Mucosa of descending colon (tissue), 3 donors: ENCODE results near the gene ALKBH3. TPM values are rescaled to one million over a fixed set of nuclear protein-coding genes. Genes with fewer than 3 reads are reported as not detected.

Source experiments
- ATAC-seq: fragments of 200-7000 bp; cut with Tn5 transposase; one replicate; pipeline ENCODE4 v1.9.1; 2020; ENCODE audit warnings: mild to moderate bottlenecking, moderate library complexity
- DNase-seq, 3 donors: peaks; one replicate each; pipeline ENCODE4 v3.0.0-alpha.2; 2020
- H3K36me3 ChIP-seq: fragments of 200-600 bp; one replicate; pipeline ENCODE4 v1.8.0; 2021; ENCODE audit warnings: low read depth, mild to moderate bottlenecking
- H3K4me1 ChIP-seq: fragments of 200-600 bp; one replicate; pipeline ENCODE4 v1.8.0; 2021; ENCODE audit warnings: low read depth, mild to moderate bottlenecking
- H3K4me3 ChIP-seq: fragments of 200-600 bp; one replicate; pipeline ENCODE4 v1.8.0; 2021; ENCODE audit warnings: mild to moderate bottlenecking
- H3K9me3 ChIP-seq: fragments of 200-600 bp; one replicate; pipeline ENCODE4 v1.8.0; 2021; ENCODE audit warnings: mild to moderate bottlenecking
- intact Hi-C, 2 donors: fragments of 100-400 bp; cut with DNase I in 1 of 2; cut with micrococcal nuclease in 1 of 2; formaldehyde crosslinking; loops; one replicate each; pipeline versions ENCODE4 v1.11.0 to v1.11.1; 2022; cut with DNase I, micrococcal nuclease
- total RNA-seq, 3 donors: library from RNA; stranded (reverse); fragmentation: NEBNext Ultra II Directional in 2 of 3; extraction: Animal tissue kit (Norgen Biotek cat#: 25700) in 2 of 3; gene quantifications; one replicate each; pipeline versions ENCODE4 v1.2.1 to v1.2.4, GENCODE V29; 2021 to 2023
- TF ChIP-seq, protein P1 (sequence below): fragments of 200-600 bp; IDR thresholded peaks from one replicate; pipeline ENCODE4 v1.8.0; 2022; ENCODE audit warnings: antibody characterized with exemption, mild to moderate bottlenecking
- donor health status: DM: no; HTN: no; CAD: no; lungs with moderate emphysema.
- donor health status: DM: no; HTN: no; CAD: no.
- donor health status: DM: no; HTN: yes; CAD: no.

The ALKBH3 gene
- total RNA-seq, 3 donors from 2014 or later, result 18.9 to 27.7 (median 27.0) TPM

DNA sequence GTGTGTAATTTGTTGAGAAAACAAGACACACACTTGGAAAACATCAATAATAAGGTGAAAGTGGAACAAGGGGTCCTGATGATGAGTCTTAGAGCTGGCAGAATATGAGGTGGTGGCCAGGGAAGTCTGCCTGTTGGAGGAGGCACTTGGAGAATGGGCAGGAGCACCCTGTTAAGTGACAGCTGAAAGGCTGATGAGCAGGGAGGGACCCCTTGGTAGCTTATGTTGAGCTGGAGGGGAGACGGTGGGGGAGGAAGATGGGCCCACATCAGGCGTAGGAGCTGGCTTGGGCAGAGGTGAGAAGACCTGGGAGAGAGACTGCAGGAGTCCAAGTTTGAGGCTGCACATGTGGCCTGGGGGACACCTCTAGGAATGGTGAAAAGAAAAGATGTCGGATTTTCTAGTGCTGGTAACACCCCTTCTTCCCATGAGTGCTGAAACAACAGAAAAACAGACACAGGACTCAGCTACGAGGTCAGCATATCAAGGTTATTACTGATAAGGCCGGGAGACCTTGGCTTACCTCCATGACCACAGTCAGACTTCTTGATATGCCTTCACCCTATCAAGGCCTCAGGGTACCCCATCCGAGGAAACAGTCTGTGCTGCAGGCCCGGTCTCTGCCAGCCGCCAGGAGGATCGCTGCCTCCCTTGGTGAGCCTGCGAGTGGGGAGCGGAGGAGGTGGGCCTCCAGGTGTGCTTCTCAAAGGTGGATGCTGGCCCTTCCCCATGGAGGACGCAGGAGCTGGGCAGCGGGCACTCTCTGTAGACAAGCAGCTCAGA is 47.5 kb downstream of the ALKBH3 start:
- DNase-seq (no peak), ATAC-seq (no peak)
- Histone ChIP-seq H3K36me3 (no peaks in the 10 kb centered on the region), H3K4me1 (no peaks in the 10 kb centered on the region), H3K4me3 (no peak overlapping the region), H3K9me3 (no peaks in the 10 kb centered on the region)
- TF ChIP-seq, protein P1, sequence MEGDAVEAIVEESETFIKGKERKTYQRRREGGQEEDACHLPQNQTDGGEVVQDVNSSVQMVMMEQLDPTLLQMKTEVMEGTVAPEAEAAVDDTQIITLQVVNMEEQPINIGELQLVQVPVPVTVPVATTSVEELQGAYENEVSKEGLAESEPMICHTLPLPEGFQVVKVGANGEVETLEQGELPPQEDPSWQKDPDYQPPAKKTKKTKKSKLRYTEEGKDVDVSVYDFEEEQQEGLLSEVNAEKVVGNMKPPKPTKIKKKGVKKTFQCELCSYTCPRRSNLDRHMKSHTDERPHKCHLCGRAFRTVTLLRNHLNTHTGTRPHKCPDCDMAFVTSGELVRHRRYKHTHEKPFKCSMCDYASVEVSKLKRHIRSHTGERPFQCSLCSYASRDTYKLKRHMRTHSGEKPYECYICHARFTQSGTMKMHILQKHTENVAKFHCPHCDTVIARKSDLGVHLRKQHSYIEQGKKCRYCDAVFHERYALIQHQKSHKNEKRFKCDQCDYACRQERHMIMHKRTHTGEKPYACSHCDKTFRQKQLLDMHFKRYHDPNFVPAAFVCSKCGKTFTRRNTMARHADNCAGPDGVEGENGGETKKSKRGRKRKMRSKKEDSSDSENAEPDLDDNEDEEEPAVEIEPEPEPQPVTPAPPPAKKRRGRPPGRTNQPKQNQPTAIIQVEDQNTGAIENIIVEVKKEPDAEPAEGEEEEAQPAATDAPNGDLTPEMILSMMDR, result no peak
- intact Hi-C loops, result no loop called here

DNA sequence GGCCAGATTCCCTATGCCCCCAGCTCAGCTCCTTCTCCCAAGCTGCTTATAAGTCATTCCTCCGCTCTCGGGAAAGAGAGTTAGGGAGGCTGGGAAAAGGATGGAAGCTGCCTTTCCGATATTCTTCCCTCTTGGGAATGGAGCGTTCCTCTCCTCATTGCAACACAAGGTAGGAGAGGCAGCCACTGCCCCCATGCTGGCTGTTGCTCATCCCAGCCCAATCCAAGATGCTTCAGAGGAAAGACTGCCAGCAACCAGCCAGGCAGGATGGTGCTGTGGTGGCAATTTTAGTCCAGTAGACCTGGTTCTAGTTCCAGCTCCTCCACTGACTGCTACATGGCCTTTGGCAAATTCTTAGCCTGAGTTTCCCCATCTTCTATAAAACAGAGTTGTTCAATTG is 48.1 kb downstream of the ALKBH3 start:
- H3K4me3 ChIP-seq, result no peak overlapping the region
- ATAC-seq, result no peak
- TF ChIP-seq, protein P1, result no peak
- H3K4me1 ChIP-seq, result no peaks in the 10 kb centered on the region
- intact Hi-C loops, result no loop called here
- DNase-seq, result no peak
- no peaks in the 10 kb centered on the region for H3K9me3 ChIP-seq
- H3K36me3 ChIP-seq, result no peaks in the 10 kb centered on the region

DNA sequence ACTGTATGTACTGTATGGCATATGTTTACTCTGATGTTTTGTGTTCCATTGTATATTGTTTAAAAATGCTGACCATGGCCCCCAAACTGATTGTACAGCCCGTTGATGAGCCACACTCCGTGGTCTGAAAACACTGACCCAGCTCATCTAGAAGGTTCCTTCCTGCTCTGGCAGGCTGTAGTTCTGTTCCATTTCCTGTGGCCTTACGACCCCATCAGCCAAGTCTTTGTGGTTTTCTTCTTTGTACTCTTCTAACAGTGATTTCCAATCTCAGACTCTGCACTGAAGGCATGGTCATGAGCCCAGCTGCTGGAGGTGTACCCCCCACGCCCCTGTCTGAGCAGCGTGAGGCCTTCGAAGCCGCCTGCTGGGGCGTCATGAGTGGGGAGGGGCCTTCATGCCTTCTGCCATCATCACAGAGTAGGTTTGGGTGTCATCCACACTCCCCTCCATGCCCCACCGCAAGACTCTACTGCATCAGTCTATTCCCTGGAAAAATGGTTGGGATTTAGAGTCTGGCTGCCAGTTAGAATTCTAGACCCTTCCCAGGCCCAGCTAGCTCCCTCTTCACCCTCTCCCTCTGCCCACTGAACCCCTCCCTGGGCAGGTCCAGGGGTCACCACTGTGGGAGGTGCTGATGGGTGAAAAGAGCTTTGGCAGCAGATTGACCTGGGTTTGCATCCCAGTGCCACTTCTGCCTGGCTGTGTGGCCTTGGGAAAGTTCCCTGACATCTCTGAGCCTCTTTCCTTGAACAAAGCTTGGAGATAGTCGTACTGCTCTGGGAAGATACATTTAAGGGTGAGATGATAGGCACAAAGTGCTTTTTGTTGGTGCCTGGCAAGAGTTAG is 50.5 kb downstream of the ALKBH3 start:
- intact Hi-C loops, result no loop called here
- TF ChIP-seq, protein P1, result no peak
- H3K36me3 ChIP-seq, result no peaks in the 10 kb centered on the region
- H3K4me3 ChIP-seq, result no peak overlapping the region
- DNase-seq, result no peak
- H3K4me1 ChIP-seq, result no peaks in the 10 kb centered on the region
- H3K9me3 ChIP-seq, result no peaks in the 10 kb centered on the region
- no peak for ATAC-seq

DNA sequence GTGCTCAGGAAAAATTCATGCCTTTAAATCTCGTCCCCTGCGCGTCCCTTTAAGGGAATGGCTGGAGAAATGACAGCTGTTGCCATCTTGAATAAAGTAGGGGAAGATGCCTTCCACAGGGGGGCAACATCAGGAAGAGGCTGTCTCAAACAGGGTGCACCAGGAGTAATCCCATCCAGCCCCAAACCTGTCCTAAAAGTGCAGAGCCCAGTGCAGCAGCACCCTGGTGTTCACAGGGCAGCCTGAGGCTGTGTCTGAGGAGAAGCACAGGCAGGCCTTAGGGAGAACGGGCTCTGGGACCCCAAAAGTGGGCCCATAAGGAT is 51.0 kb downstream of the ALKBH3 start:
- Histone ChIP-seq H3K36me3 (no peaks in the 10 kb centered on the region), H3K9me3 (no peaks in the 10 kb centered on the region), H3K4me3 (no peak overlapping the region), H3K4me1 (no peaks in the 10 kb centered on the region)
- DNase-seq, result no peak
- TF ChIP-seq, protein P1, result no peak
- ATAC-seq, result no peak
- intact Hi-C loops, result no loop called here

DNA sequence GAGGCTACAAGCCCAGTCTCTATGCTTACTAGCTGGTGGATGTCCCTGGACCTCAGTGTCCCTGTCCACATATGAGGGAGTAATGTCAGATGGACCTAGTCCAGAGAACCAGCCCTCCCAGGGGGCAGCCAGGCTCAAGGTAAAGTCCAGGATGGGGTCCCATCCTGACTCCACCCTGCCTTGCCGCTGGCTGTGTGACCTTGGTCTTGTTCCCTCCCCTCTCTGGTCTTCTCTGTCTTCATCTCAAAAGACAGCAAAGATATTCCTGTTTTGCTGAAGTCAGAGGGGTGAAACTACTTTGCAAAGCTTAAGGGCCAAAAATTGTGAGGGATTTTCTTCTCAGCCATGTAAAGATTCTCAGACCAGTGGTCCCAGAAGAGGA is 52.6 kb downstream of the ALKBH3 start:
- intact Hi-C loops, result no loop called here
- ATAC-seq (no peak), DNase-seq (no peak)
- H3K4me1 ChIP-seq, result no peaks in the 10 kb centered on the region
- no peak overlapping the region for H3K4me3 ChIP-seq
- TF ChIP-seq, protein P1, result no peak
- no peaks in the 10 kb centered on the region for H3K9me3 ChIP-seq
- H3K36me3 ChIP-seq, result no peaks in the 10 kb centered on the region
